NOMO-1 (cell line): ENCODE results near the gene RPIA.
"Not testable (repeated sequence)": the region's sequence is repeated elsewhere in the genome, so short reads cannot be mapped to it uniquely, and the experiment has no call there.

Source experiments
- DNase-seq, 2 experiments: peaks; one replicate each; lab custom pipeline; 2025; ENCODE audit not compliant: unreplicated experiment in 2 of 2; lab: John Stamatoyannopoulos, UW

Gene RPIA

GRCh38 chr2:88691339-88692183 lies at the start of gene RPIA:
TSS of gene RPIA (plus strand) at chr2:88691673. CDS start at chr2:88691699, 26 bp downstream.
- DNase-seq: peak; percentile 97 to 99

GRCh38 chr2:88642278-88642677 lies 49.2 kb upstream of the RPIA start:
- DNase-seq: no peak

GRCh38 chr2:88645291-88645882 lies 46.1 kb upstream of the RPIA start:
- not testable (repeated sequence) for DNase-seq

- DNase-seq: no peak
These were observed 39.8 kb upstream of the RPIA start for GRCh38 chr2:88651646-88652045.

- DNase-seq: no peak
These were observed 36.8 kb upstream of the RPIA start for GRCh38 chr2:88654714-88655113.

GRCh38 chr2:88656690-88657089 lies 34.8 kb upstream of the RPIA start:
- no peak for DNase-seq

GRCh38 chr2:88657131-88657530 lies 34.3 kb upstream of the RPIA start:
- DNase-seq: no peak

GRCh38 chr2:88658326-88658725 lies 33.1 kb upstream of the RPIA start:
- DNase-seq: no peak

GRCh38 chr2:88658881-88659537 lies 32.5 kb upstream of the RPIA start:
- no peak for DNase-seq

- no peak for DNase-seq
These were observed 31.9 kb upstream of the RPIA start for GRCh38 chr2:88659538-88659915.

- DNase-seq: no peak
These were observed 30.9 kb upstream of the RPIA start for GRCh38 chr2:88660622-88661021.

- no peak for DNase-seq
These were observed 24.9 kb upstream of the RPIA start for GRCh38 chr2:88666576-88666975.

GRCh38 chr2:88667219-88667618 lies 24.3 kb upstream of the RPIA start:
- no peak for DNase-seq

GRCh38 chr2:88668862-88669261 lies 22.6 kb upstream of the RPIA start:
- no peak for DNase-seq

GRCh38 chr2:88669482-88670214 lies 21.8 kb upstream of the RPIA start:
- peak in 1 of 2 experiments; percentile 26 for DNase-seq

- DNase-seq: peak in 1 of 2 experiments; percentile 30
These were observed 19.6 kb upstream of the RPIA start for GRCh38 chr2:88671786-88672427.

- DNase-seq: no peak
These were observed 18.1 kb upstream of the RPIA start for GRCh38 chr2:88673363-88673762.

- DNase-seq: peak in 1 of 2 experiments; percentile 14
These were observed 11.1 kb upstream of the RPIA start for GRCh38 chr2:88680266-88680902.

- DNase-seq: no peak
These were observed 10.6 kb upstream of the RPIA start for GRCh38 chr2:88680916-88681315.
